GM08714 (cell line): ENCODE results near the gene BAG5.

Experiments used
- H3K4me3 ChIP-seq: fragments of 200-500 bp; sonication (Bioruptor generic); 2 replicates; pipeline ENCODE4 v1.5.1; 2014; ENCODE audit warnings: mild to moderate bottlenecking, low read length, inconsistent platforms
- ZNF274 ChIP-seq: IDR thresholded peaks from 2 replicates; pipeline ENCODE4 v1.6.1; 2012; ENCODE audit warnings: mild to moderate bottlenecking, low read depth, low read length

Gene BAG5

DNA sequence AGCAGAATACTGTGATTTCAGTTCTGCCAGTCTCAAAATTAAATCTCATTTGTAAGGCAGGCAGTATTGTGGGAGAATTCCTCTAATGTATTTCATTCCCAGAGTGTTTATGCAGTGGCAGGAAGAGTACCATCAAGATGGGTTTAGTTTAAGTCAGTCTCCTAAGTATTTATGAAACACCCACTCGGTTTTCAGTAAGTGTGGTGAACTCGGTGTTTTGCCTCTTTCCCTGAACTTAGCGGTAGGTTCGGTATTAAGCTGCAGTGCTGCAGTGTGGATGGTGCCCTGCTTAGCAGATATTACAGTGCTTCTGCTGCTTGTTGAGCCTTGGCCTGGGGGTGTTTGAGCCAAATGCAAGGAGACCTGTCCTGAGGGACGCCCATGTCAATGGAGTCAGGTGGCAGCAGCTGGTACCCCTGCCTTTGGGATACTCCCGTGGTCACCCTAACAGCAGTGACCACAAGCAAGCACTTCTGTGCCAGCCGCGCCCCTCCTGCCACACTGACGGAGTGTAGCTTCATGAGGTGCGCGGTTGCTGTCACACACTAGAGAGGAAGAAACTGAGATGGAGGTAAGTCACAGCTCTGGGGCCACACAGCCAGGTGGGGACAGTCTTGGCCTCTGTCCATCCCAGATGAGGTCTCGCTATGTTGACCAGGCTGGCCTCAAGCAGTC lies 16.1 kb upstream of the BAG5 start:
- no peak overlapping the region for H3K4me3 ChIP-seq
- TF ChIP-seq ZNF274, result no peak

DNA sequence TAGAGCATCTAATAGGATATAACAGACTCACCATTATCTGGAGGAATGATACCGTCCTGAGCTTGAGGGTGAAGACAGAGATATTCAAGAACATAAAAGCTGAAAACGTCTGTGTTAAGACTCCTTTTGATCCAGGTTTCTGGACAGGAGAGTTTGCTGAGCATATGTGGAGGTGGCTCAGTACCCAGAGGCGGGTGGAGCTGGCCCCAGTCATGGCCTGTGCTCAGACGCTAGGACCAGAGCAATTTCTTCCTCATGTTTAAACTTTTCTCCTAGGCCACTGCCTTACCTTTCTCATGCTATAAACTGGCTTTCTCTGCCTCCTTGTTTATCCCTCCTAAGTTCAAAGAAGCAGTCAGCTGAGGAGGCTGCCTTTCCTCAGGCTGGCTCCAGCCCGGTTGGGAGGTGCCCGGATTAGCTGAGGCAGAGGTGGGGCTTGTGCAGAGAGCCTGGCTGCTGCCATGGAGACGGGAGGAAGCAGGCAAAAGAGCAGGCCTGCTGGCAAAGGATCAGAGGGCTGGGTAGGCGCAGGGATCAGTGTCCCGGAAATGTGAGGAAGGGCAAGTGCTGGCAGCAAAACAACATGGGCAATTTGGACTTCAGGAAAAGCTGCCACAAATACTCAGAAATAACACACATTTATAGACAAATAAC lies 14.0 kb upstream of the BAG5 start:
- no peak overlapping the region for H3K4me3 ChIP-seq
- no peak for TF ChIP-seq ZNF274

DNA sequence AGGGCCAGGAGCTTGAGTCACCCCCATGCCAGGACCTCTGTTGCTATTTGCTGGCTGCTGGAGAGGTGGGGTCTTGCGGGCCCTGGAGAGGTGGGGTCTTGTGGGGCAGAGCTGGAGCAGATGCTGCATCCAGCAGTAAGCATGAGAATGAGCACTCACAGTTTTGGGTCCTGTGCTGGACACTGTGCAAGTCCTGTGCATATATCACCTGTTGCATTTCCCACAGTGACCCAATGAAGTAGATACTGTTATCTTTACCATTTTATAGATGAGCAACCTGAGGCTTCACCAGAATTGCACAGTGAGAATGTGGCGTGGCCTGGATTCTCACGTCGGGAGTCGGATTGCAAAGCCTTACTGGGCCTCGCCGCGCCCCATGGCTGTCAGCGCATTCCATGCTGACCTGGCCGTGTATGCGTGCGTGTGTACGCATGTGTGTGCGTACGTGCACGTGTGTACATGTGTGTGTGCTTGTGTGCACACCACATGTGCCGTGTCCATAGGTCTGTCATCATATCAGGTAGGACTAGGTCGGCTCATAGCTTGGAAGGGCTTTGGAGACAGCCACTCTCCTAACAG lies 12.3 kb upstream of the BAG5 start:
- no peak overlapping the region for H3K4me3 ChIP-seq
- no peak for TF ChIP-seq ZNF274

DNA sequence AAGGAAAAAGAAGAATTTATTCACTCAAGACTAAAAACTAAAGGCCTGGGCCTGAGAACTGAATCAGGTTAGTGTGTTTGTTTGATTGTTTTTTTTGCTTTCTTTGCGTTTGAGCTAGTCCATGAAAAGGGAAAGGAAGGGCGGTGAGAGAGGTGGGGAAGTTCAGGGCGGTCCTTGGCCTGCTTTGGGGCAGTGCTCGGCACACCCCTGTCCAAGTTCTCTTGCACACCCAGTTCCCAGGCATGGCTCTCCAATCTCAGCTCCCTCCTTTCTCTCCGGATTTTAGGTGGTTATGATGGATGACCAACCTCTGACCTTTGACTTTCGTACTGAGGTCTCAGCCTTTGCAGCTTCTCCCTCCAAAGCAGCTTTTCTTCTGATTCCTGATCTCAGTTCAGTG lies 11.6 kb upstream of the BAG5 start:
- no peak overlapping the region for H3K4me3 ChIP-seq
- TF ChIP-seq ZNF274, result no peak

DNA sequence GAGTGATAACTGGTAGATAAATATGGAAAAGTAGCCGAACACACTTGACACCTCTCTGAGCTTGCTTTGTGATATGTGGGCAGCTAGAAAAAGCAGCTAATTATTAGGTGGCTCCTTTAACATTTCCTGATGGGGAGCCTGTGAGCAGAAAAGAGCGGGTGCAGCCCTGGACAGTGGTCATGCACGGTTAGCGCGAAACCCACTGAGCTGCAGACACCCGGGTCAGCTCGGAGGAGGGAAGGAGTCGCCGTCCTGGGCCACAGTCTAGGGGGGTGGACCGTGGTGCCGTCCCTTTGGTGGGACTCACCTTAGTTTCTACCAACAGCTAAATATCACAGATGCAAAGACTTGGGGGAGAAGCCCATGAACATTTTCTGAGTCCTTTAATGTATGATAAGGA lies 7.0 kb upstream of the BAG5 start:
- no peak overlapping the region for H3K4me3 ChIP-seq
- no peak for TF ChIP-seq ZNF274

DNA sequence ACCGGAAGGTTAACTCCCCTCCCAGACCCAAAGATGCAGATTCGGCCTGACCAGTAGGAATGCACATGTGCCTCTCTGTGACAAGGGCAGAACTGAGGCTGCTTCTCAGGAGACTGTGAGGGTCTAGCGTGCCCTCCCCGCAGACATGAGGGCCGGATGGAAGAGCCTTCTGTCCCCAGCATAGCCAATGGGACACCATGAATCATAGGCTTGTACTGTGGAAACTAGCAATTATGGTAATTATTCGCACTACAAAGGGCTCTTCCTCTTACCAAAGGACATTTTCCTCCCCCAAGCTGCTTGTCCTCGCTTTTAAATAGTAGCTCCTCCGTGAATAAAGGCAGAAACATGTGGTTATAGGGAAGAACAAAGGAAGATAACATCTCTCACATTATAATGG lies 6.5 kb upstream of the BAG5 start:
- H3K4me3 ChIP-seq, result no peak overlapping the region
- TF ChIP-seq ZNF274, result no peak

DNA sequence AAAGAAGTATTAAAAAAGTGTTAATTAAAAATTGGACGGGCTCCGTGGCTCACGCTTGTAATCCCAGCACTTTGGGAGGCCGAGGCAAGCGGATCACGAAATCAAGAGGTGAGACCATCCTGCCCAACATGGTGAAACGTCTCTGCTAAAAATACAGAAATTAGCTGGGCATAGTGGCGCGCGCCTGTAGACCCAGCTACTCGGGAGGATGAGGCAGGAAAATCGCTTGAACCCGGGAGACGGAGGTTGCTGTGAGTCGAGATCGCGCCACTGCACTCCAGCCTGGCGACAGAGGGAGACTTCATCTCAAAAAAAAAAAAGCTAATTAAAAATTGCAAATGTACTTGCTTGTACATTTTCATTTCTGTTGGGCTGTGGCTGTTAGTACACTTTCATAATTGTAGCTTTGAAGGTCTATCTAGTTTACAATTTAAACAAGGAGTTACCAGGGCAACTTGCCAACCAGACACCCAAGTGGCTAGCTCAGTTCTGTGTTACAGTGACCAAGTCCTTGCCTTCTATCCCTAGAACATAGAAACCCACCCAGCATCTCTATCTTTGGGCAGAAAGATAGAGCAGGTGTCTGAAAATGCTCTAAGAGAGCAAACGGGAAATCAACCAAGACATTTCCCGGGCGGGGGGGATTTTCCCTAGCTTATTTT lies 1.5 kb upstream of the BAG5 start:
- peak overlapping the region; percentile 95 for H3K4me3 ChIP-seq
- TF ChIP-seq ZNF274, result no peak

DNA sequence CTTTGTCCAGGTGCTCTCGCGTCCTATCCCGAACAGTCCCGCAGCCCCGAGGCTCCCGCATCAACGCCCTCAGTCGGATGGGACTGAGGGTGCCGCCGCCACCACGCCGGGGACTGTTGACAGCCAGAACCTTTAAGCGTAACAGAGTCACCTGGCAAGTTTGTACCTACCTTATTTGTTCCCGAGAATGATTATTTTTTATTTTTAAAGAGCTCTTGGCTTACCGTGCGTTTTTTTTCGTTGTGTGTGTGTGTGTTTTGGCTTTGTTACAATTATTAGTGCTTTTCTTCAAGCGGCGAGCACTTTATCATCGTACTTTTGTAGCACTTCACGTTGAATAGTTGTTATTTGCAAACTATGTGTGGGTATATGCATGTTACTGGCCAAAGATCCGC lies 766 bp upstream of the BAG5 start:
- TF ChIP-seq ZNF274, result no peak
- peak overlapping the region; percentile 95 for H3K4me3 ChIP-seq

DNA sequence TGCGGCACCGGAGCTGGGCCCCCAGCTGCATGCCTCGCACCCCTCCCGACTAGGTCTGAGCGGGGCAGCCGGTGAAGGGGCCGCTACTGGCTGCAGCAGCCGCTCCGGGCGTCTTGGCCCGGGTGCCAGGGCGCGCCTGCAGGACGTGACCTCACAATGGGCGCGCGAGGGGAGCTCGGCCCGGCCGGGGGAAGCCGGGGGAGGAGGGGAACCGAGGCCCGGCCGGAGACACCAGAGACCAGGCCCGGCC lies 353 bp downstream of the BAG5 start:
- peak overlapping the region; percentile 95 for H3K4me3 ChIP-seq
- TF ChIP-seq ZNF274, result no peak

DNA sequence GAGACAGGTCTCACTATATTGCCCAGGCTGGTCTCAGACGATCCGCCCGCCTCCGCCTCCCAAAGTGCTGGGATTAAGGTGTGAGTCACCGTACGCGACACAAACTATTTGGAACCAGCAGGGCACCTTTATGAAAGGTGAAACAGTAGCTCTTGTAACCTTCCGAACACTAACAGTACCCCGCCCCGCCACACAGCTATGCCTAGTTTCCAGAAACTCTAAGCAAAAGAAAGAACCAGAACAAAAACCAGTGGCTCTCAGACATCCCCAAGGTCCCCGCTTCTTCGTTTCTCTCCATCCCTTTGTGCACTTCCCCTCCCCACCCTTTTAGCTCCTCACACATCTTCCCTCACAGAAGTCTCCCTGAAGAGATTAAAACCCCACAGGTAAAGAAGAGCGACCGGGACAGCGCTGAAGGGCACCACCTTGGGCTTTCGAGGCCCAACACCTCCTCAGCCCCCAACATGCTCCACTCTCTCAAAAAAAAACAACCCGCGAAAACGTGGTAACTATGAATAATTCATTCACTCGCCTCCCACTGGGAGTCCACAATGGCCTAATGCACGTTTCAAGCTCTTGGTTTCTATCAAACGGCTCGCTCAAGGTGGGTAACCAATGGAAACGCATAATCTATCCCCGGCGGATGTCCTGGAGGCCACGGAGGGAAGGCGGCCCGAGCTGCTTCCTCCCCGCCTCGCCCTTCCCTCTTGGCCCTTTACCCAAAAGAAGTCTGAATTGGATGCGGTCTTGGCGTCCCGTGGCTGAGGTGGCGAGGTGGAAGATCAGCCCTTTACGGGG lies 877 bp downstream of the BAG5 start:
- no peak for TF ChIP-seq ZNF274
- H3K4me3 ChIP-seq, result peak overlapping the region; percentile 95

DNA sequence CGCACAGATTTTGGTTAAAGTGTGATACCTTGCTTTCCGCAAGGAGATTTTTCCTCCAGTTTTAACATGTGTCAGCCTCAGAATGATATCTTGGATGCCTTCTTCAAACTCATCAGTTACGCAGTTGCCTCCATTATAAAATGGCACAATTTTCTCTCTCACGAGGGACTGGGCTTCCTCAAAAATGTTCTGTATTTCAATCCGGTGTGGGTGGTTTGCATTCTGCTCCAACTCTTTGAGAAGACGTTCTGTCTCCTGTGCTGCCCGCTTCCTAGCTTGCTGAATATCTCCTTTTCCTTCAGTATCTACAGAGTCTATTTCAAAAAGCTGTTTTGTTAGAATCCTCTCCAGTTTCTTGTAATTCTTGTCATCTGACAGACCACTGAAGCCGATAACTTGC lies 1.8 kb downstream of the BAG5 start:
- no peak for TF ChIP-seq ZNF274
- H3K4me3 ChIP-seq, result peak overlapping the region; percentile 95; the same call in 1 of the 2 replicates

DNA sequence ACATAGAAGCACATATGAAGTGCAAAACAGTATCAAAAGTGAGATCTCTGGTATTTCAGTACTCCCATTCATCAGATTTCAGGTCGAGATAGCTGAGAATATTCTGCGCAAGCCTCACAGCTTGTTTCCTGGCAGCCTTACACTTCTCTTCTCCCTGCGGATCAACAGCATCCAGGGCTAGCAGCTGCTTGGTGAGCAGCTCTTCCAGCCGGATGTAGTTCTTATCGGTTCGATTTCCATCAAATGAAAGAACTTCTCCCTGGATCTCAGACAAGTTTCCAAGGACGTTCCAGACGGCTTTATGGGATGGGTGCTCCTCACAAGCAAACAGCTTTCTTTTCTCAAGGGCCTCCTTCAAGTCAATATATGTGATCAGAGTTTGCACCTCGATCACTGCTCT lies 2.7 kb downstream of the BAG5 start:
- TF ChIP-seq ZNF274, result no peak
- H3K4me3 ChIP-seq, result no peak overlapping the region

DNA sequence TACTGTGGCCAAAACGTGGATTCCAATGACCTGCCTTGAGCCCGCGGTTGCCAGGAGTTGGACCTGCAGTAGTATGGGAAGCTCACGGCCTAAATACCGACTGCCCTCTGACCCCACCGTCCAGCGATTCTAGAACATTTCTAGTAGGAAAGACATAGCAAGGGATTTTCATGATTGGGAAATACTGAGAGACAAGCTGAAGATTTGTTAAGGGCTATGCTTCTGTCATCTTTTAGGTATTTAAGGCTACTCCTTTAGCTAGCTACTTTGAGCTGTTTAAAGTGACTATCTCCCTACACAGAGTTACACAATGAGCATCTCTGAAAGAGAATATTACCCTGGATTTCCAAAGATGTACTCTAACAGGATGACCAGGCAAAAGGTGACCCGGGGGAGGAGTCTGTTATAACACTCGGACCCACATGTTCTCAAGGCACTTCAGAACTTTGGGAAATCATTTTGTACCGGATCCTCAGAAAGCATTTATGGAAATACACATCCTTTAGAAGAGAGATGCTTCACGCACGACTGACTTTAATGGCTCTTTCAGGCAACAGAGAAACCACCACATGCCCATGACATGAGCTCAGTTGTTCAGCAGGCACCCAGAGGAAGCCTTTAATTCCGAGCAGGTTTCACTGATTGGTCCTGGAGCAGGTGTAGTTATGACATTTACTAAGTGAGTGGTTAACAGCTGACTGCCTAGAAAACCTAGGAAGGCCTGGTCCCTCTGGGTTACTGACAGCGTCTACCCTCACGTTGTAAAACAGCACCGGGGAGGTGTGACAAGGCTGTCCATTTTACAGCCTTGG lies 4.2 kb downstream of the BAG5 start:
- no peak overlapping the region for H3K4me3 ChIP-seq
- TF ChIP-seq ZNF274, result no peak
